NCI-H526 treated with DMSO at 0.1 percent for 48 hours (cell line): ENCODE results near the gene SHC2.
"Not testable (repeated sequence)": the region's sequence is repeated elsewhere in the genome, so short reads cannot be mapped to it uniquely, and the experiment has no call there.

ENCODE experiments used
- DNase-seq: peaks from one replicate; lab custom pipeline; 2025; lab: John Stamatoyannopoulos, UW

SHC2 gene

DNA sequence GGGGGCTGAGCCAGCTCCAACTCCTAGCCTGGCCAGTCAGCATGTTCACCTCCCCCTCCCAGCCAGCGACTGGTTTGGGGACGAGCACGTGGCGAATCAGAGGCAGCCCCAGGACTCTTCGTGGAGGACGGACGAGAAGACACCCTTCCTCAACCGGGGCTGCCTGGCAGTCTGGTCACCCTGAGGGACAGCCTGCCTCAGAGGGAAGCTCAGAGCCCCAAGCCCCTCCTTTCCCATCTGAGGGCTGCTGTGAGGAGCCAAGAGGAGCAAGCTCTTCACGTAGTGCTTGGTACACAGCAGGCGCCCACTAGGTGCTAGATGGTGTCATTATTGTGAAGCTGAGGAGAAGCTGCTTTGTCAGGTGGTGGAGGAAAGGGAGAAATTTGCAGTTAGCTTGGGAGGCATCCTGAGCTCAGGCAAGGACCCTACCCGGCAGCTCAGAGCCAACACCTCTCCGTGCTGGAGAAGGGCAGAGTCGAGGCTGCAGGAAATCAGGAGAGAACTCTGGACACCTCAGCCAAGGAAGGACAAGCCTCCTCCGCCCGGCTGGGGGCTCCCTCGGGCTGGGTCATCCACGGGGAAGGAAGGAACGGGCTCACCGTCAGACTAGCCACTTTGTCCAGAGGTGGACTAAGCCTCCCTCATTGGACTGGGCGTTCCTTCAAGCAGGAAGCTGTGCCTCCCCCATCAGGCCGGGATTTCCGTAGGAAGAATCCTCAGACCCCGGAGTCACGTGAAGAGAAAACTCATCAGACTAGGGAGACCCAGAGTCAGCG, 37.0 kb downstream of the SHC2 start:
- no peak for DNase-seq

DNA sequence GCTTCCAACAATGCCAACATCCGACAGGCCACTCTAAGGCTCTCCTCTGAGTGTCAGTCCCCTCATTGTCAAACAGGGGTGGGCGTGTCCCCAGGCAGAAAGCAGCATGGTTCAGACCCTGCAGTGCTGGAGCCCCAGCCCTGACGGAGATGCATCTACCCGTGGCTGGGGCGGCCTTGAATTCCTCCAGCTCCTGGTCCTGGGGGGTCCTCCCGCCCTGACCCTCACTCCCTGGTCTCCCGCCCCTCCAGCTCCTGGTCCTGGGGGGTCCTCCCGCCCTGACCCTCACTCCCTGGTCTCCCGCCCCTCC, 38.0 kb downstream of the SHC2 start:
- not testable (repeated sequence) for DNase-seq

DNA sequence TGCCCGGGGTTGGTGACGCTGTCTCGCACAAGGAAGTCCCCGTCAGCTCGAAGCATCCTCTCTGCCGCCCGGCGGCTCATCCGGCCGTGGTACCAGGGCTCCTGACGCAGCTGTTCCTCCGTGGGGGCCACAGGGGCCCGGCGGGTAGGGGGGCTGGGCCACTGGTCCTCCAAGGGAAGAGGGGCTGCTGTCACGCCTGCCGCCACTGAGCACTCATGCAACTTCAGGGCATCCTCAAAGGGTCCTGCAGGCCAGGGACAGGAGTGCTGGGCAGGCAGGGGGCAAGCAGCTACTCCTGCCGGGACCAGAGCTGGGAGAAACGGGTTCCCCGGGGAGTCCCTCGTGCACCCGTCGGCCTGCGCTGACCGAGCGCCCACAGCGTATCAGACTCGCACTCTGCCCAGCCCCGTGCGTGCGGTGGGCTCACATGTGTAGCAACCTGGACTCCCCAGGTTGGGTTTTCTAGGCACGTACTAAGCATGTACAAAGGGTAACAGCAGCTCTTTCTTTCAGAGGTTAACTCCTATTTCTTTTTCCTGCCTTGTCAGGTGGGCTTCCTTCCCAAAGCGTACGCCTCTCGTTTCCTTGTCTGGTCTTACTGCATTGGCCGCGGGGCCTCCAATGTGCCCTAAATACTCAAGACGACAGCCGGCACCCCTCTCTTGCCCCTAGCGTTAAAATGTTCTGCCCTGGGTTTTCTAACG, 38.5 kb downstream of the SHC2 start:
- DNase-seq: no peak

DNA sequence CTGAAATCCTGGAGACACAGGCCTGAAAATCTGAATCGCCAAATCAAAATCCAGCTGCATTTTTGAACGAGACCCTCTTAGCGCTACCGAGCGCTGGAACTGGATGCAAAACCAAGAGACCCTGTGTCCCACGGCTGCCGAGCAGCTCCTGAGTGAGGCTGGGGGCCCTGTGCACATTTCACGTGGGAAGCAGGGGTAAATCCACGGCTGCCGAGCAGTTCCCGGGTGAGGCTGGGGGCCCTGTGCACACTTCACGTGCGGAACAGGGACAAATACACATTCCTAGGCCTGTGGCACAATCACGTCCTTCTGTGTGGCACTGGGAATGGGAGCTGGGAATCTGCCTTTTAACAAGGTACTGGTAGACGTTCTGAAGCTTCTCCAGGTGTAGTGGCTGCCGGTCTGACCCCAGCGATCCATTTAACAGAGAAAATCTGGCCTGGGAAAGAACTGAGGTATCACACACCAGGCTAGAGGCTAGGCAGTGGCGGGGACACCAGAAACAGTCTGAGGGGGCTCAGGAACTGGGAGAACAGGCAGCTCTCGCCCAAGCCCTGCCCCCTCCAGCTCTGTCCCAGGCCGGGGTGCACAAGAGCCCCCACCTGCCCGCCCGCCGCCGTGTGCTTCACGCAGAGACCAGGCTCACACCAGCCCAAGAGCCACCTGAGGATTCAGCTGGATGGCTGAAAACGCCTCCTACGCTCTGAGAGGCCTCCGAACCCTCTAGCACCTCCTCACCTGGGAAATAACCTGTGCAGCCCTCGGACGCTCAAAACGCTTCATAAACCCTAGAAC, 40.9 kb downstream of the SHC2 start:
- DNase-seq: no peak

DNA sequence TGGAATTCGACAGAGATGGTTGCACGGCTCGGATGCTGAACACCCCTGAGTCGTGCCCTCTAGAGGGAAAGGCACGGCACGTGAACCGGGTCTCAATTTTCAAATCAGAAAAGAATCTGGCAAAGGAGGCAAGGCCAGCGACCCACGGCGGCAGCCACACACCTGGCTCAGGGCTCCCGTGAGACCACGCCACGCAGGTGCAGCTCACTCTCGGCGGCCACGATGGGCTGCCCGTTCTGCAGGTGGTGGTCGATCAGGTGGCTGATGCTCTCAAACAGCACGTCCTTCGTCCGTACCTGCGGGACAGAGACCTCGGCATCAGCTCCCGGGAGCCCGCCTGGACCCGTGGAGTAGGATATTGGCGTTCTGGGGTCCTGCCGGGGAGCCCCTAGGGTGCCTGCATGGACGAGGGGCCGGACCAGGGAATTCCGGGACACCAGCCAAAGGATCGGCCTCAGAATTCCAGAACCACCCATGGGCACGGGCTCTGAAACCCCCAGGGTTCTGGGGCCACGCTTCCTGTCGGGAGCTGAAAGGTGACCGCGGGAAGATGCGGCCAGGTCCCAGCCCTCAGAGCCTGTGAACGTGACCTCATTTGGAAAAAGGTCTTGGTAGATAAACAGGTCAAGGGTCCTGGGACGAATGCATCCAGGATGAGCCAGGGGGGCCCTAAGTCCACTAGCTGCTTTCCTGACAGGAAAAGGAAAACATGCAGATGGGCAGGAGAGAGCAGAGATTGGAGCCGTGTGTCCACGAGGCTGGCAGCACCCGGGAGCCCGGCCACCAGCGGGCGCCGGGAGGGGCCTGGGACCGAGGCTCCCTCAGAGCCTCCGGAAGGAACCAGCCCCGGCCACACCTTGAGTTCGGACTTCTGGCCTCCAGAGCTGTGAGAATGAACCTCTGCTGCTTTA, 41.8 kb downstream of the SHC2 start:
- no peak for DNase-seq

DNA sequence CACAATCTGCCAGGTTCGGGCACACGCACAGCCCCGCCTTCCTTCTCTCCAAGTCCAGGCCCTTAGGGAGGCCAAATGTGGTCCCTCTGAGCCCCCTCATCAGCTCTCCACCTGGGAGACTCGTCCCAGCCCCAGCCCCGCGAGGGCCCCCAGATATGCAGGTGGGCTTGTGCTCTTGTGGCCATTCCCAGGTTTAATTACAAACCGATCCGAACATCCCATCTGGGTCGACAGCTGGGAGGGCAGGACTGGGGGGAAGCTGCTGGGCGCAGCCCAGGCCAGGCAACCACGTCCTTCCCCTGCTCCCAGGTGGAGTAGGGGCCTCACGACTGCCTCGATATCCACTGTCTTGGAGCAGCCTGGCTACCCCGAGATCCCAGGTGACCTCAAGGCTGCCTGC, 44.4 kb downstream of the SHC2 start:
- DNase-seq: no peak

DNA sequence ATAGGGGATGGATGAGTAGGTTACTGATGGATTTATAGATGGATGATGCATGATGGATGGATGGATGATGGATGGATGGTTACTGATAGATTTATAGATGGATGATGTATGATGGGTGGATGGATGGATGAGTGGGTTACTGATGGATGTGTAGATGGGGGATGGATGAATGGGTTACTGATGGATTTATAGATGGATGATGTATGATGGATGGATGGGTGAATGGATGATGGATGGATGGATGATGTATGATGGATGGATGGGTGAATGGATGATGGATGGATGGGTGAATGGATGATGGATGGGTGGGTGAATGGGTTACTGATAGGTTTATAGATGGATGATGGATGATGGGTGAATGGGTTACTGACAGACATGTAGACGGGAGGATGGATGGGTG, 45.5 kb downstream of the SHC2 start:
- no peak for DNase-seq

DNA sequence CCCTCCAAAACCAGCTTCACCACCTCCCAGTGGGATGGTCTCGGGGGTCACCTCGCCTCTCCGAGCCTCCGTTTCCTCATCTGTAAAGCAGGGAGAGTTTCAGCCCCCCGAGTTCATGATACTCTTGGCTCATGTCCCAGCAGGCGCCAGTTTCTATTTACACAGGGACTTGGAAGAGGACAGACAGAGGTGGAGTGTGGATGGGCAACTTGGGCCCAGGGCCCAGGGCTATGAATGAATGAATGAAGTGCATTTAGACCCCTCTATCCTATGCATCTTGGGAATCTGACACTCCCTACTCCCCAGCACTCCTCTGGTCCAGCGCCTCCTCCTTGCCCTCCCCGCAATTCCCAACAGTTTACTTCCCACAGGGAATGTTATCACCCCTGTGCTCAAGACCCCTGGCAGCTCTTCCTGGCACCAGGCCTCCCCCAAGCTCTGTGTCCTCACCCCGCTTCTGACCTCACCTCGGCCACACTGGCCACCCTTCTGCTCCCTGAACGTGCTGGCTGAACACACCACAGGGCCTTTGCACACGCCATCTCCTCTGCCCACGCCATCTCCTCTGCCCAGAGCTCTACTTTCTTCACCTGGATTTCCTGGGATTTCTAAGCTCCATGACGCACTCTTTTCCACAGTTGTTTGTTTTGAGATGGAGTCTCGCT, 46.9 kb downstream of the SHC2 start:
- DNase-seq: no peak

DNA sequence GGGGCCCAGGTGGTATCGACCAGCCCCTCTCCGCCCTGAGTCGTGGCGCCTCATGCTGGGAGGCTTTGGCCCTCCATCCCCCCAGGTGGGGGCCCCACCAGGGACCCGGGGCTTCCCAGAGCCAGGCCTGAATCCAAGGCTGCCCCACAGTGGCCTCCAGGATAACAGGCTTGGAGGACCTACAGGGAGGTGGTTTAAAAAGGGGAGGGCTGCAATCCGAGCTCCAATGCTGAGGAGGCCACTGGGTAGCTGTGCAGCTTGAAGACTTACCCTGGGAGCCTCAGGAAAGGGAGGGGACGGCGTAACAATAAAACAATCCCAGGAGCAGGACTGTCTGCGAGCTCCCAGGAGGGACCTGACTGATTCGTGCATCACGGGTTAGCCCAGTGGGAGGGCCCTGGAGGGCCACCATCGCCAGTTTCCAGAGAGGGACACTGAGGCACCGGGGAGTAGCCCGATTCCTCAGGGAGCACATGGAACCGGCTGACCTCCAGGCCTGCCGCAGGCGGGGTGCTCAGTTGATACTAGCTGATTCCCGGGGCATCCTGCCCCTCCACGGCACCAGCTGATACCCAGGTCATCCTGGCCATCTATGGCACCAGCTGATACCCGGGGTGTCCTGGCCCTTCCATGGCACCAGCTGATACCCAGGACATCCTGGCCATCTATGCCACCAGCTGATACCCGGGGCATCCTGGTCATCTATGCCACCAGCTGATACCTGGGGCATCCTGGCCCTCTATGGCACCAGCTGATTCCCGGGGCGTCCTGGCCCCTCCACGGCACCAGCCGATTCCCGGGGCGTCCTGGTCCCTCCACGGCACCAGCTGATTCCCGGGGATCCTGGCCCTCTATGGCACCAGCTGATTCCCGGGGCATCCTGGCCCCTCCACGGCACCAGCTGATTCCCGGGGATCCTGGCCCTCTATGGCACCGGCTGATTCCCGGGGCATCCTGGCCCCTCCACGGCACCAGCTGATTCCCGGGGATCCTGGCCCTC, 48.2 kb downstream of the SHC2 start:
- DNase-seq: no peak

DNA sequence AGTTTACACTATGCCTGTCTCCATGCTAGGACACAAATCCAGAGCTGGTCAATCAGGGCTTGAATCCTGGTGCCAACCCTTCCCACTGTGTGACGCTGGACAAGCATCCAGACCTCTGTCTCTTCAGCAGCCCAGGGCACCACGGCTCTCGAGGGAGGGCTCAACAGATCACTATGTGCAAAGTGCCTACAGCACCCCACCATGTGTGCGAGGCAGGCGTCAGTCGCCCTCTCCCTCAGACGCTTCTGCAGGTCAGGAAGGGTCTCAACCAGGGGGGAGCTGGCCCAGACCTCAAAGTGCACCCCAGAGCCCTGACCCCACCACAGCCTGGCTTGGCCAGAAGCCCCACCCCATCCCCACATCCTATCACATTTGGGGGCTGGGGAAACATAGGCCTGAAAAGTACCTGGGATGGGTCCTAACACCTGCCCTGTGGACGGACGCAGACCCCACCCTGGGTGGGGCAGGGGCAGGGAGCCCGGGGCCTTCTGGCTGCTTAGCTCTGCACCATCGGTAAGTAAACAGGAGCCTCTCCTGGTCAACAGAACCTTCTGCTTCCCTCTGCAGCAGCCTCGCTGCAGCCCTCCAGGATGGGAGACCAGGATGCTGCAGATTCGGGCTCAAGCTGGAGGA, 49.0 kb downstream of the SHC2 start:
- no peak for DNase-seq

DNA sequence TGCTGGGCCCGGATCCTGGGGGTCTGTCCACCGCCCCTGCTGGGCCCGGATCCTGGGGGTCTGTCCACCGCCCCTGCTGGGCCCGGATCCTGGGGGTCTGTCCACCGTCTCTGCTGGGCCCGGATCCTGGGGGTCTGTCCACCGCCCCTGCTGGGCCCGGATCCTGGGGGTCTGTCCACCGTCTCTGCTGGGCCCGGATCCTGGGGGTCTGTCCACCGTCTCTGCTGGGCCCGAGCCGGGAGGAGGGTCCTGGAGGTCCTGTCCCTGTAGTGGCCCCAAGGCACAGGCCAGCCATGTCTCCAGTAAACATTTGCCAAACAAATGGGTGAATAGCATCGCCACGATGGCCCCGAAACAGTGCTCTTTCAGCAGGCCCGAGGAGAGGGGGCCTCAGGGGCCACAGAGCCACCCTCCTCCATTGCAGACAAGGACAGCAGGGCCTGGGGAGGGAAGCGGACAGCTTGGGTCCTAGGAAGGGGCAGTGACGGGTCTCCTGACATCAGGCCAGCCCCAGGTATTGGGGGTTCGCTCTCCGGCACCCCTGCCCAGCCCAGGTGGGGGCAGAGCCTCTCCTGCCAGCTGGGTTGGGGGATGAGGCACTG, 49.6 kb downstream of the SHC2 start:
- not testable (repeated sequence) for DNase-seq

DNA sequence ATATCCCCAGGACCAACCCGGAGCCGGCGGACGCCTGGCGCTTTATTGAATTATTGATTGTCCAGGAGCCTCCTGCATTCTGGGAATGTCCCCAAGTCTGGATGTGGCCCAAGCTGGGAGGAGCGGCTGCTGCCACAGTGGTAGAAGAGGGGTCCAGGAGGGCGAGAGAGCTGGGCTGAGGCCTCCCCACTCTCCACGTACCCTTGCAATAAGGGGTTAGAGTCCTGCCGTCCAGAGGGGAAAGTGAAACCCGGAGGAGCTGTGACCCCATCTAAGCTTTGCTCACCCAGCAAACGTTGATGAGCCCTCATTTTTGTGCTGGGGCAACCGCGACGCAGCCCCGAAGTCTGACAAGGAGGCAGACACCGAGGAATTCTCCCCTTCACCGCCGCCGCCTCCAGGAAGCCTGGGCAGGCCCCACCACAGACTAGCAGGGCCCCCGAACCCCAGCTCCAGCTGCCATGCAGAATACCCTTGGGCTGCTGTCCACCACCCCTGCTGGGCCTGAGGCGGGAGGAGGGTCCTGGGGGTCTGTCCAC, 50.5 kb downstream of the SHC2 start:
- DNase-seq: no peak

DNA sequence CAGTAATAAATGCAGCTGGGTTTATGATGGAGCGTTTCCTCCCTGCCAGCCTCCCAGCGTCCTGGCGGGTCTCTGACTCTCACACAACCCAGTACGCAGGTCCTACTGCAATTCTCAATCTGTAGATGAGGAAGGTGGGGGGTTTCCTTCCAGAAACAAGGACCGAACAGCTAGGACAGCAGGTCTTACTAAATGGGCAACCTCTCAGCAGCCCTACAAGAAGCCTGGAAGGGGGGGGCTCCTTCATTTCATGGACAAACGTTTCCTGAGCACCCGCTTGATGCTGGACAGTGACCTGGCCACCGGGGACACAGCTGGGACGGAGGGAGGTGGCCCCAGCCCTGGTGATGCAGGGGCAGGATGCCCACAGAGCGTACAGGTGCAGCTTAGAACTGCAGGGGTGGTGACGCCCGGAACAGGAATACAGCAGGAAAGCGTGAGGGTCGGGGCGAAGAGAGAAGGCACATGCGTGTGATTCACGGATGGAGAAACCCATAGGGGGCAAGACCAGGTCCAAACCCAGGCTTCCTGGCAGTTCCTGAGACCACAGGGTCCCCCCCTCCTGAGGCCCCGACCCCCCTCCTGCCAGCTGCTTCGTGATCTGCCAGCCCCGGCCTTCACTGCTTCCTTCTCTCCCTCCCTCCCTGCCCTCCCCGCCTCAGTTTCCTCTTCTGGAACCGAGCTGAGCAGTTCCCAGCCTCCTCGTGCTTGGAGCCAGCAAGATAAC, 51.2 kb downstream of the SHC2 start:
- no peak for DNase-seq

DNA sequence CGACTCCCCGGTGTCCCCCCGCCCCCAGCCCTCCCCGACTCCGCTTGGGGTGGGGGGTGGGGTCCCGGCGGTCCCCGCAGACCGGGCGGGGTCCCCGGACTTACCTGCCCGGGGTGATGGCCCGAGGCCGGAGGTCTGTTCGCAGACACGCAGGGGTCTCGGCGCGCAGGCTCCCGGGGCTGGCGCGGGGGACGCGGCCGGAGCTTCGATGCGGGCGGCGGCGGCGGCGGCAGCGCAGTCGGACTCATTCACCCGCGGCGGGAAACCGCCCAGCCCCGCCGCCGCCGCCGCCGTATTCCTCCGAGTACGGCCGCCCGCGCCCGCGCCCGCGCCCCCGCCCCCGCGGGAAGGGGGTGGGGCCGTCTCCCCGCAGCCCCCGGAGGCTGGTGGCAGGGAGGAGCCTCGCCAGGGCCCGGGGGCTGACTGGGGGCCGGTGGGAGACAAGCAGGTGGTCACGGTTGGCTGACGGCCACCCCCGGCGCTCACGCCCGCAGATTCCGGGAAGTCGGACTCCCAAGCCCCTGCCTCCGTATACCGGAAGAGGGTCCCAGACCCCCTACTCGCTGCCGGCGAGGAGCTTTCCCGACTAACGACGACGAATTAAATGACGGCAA, 51.8 kb downstream of the SHC2 start, which contains the start of gene C2CD4C:
TSS of gene C2CD4C (minus strand) at position 246 of the 614 bp plus-strand sequence. CDS start 786 bp downstream, outside the sequence.
- DNase-seq: no peak

DNA sequence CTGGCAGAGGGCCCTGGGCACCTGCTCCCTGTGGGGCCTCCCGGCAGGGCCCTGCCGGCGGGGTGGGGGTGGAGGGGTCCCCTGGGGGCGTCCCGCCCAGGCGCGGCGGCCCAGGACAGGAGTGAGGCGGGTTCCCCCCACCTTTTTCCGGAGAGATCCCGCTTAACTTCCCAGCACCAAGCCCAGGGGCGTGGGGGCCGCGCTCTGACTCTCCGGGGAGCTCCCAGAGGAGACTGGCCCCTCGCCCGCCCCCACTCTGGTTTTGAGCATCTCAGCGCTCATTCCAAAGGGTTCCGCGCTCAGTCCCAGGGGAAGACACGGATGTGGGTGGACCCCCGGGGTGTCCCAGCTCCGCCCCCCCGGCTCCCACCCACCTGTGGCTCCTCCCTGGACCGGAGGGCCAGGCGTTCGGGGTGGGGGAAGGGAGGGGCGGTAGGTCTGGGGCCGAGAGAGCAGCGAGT, 52.4 kb downstream of the SHC2 start:
- DNase-seq: no peak

DNA sequence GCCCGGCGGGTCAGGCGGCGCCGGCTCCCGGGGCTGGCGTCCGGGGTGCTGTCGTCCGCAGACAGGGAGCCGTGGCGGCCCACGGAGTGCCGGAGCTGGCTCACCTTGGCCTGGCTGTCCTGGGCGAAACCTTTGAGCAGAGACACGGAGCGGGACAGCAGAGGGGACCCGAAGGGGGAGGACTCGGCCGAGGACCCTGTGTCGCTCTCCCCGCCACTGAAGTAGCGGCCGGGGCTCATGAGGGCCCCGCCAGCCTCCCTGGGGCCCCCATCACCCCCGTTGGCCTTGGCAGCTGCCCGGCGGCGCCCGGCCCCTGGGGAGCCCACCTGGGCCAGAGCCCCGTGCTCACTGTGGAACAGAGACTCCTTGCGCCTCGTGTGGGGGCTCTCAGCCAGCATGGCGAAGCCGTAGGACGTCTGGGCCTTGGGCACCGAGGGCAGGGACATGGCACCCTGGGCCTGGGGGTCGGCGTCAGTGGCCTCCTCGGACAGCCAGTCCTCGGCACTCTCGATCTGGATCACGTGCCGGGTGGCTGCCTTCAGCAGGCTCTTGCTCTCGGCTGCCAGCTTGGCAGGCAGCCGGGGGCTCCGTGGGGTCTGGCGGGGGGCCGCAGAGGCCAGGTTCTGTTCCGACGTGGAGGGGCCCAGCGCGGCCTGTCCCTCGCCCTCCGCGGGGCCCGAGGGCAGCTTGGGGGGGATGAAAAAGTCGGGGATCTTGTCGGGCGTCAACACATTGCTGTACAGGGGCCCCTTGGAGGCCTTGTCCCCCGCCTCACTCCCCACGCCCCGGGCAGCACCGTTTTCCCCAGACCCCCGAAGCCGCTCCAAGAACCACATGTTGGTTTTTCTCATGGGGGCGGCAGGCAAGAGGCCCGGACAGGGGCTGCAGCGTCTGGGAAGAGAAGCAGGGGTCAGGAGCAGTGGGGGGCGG, 53.1 kb downstream of the SHC2 start:
- DNase-seq: no peak
